ENCODE measurements around the gene AGBL3. TPM values are rescaled to one million over a fixed set of nuclear protein-coding genes. Genes with fewer than 3 reads are reported as not detected.

AGBL3 gene
- total and polyA plus RNA-seq, 4 donors = 0.67 to 3.1 (median 1.8) TPM

DNA sequence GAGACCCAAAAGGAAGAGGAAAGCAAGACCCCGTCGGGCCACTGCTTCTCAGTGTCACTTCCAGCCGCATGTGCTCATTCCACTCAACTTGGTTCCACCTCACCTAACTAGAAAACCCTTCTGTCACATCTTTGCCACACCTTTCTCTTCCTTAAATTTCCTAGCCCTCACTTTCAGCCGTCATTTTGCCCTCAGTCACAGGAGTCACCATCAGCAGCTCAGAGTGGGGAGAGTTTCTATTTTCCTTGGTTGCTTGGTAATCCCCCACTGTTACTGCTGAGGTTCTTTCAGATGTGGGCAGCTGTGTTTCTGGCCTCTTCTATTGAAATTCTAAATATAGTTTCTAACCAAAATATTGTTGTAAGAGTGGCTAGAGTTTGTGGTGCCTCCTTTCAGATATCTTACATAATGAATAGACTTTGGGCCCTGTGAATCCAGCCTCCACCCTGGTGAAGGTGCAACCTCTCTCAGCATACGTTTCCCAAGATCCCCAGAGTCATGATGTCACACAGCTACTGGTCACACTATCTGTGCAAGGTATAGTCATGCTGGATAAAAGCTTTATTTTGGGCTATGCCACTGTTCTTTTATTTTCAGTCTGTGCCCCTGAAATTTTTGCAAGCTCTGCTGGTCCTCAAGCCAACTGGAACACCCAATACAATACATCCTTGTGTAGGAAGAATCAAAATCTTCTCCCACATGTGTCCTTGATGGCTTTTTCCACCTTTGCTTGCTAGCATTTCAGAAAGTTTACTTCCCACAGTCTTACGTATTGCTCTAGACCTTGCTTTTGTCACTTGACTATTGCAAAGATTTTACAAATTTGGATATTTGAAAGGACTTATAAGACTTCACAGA is 9.2 kb downstream of the AGBL3 start:
- DNase-seq (ENCODE audit: low spot score) = no peak
- Histone ChIP-seq H3K36me3 (ENCODE audit: control insufficient read depth in 4 of 4, insufficient read depth in 3 of 4, low read depth in 1 of 4, low read length in 3 of 4) (peaks cover 0 to 8% (median 2%) of the 10 kb centered on the region in 4 donors), H3K9me3 (ENCODE audit: control insufficient read depth in 4 of 4, low read length in 3 of 4) (no peaks in the 10 kb centered on the region), H3K27me3 (ENCODE audit: control insufficient read depth in 4 of 4, insufficient read depth in 4 of 4, low read length in 3 of 4) (no peaks in the 10 kb centered on the region), H3K9ac (ENCODE audit: low read depth in 1 of 2, low read length in 2 of 2) (no peak overlapping the region), H3K4me1 (ENCODE audit: control insufficient read depth in 4 of 4, insufficient read depth in 4 of 4, low read length in 3 of 4) (peaks cover 3 to 31% (median 18%) of the 10 kb centered on the region in 4 donors), H3K4me3 (ENCODE audit: low read depth in 1 of 3, low read length in 3 of 3) (no peak overlapping the region), H3K27ac (ENCODE audit: low read depth in 1 of 2, low read length in 2 of 2) (no peak overlapping the region)
- peak; percentile 10 to 24 for TF ChIP-seq HNF4A (conservative IDR thresholded peaks at IDR 0.05)
- no peak for TF ChIP-seq GABPA (IDR thresholded peaks at IDR 0.05 in 1 of 2, conservative IDR thresholded peaks at IDR 0.05 in 1 of 2)
- WGBS = 65% methylated on average over 6 of the region's 6 CpGs

GRCh38 chr7:134996097-134996550 is 9.8 kb downstream of the AGBL3 start:
- DNase-seq (ENCODE audit: low spot score) = no peak
- H3K27ac ChIP-seq (ENCODE audit: low read depth in 1 of 2, low read length in 2 of 2) = no peak overlapping the region
- TF ChIP-seq, protein P1, sequence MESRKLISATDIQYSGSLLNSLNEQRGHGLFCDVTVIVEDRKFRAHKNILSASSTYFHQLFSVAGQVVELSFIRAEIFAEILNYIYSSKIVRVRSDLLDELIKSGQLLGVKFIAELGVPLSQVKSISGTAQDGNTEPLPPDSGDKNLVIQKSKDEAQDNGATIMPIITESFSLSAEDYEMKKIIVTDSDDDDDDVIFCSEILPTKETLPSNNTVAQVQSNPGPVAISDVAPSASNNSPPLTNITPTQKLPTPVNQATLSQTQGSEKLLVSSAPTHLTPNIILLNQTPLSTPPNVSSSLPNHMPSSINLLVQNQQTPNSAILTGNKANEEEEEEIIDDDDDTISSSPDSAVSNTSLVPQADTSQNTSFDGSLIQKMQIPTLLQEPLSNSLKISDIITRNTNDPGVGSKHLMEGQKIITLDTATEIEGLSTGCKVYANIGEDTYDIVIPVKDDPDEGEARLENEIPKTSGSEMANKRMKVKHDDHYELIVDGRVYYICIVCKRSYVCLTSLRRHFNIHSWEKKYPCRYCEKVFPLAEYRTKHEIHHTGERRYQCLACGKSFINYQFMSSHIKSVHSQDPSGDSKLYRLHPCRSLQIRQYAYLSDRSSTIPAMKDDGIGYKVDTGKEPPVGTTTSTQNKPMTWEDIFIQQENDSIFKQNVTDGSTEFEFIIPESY (IDR thresholded peaks at IDR 0.05) = no peak
- TF ChIP-seq NR2F2 (IDR thresholded peaks at IDR 0.05) (no peak), YY1 (IDR thresholded peaks at IDR 0.05) (no peak), TAF1 (conservative IDR thresholded peaks at IDR 0.05) (no peak), FOXA2 (IDR thresholded peaks at IDR 0.05) (no peak)
- TF ChIP-seq, protein P2, sequence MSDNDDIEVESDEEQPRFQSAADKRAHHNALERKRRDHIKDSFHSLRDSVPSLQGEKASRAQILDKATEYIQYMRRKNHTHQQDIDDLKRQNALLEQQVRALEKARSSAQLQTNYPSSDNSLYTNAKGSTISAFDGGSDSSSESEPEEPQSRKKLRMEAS (IDR thresholded peaks at IDR 0.05) = no peak
- TF ChIP-seq, protein P3, sequence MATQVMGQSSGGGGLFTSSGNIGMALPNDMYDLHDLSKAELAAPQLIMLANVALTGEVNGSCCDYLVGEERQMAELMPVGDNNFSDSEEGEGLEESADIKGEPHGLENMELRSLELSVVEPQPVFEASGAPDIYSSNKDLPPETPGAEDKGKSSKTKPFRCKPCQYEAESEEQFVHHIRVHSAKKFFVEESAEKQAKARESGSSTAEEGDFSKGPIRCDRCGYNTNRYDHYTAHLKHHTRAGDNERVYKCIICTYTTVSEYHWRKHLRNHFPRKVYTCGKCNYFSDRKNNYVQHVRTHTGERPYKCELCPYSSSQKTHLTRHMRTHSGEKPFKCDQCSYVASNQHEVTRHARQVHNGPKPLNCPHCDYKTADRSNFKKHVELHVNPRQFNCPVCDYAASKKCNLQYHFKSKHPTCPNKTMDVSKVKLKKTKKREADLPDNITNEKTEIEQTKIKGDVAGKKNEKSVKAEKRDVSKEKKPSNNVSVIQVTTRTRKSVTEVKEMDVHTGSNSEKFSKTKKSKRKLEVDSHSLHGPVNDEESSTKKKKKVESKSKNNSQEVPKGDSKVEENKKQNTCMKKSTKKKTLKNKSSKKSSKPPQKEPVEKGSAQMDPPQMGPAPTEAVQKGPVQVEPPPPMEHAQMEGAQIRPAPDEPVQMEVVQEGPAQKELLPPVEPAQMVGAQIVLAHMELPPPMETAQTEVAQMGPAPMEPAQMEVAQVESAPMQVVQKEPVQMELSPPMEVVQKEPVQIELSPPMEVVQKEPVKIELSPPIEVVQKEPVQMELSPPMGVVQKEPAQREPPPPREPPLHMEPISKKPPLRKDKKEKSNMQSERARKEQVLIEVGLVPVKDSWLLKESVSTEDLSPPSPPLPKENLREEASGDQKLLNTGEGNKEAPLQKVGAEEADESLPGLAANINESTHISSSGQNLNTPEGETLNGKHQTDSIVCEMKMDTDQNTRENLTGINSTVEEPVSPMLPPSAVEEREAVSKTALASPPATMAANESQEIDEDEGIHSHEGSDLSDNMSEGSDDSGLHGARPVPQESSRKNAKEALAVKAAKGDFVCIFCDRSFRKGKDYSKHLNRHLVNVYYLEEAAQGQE (IDR thresholded peaks at IDR 0.05) = peak; percentile 19
- TF ChIP-seq, protein P4, sequence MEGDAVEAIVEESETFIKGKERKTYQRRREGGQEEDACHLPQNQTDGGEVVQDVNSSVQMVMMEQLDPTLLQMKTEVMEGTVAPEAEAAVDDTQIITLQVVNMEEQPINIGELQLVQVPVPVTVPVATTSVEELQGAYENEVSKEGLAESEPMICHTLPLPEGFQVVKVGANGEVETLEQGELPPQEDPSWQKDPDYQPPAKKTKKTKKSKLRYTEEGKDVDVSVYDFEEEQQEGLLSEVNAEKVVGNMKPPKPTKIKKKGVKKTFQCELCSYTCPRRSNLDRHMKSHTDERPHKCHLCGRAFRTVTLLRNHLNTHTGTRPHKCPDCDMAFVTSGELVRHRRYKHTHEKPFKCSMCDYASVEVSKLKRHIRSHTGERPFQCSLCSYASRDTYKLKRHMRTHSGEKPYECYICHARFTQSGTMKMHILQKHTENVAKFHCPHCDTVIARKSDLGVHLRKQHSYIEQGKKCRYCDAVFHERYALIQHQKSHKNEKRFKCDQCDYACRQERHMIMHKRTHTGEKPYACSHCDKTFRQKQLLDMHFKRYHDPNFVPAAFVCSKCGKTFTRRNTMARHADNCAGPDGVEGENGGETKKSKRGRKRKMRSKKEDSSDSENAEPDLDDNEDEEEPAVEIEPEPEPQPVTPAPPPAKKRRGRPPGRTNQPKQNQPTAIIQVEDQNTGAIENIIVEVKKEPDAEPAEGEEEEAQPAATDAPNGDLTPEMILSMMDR (IDR thresholded peaks at IDR 0.05; ENCODE audit: low read depth, low read length, missing input control) = no peak
- H3K4me3 ChIP-seq (ENCODE audit: low read depth in 1 of 3, low read length in 3 of 3) = no peak overlapping the region
- no peaks in the 10 kb centered on the region for H3K27me3 ChIP-seq (ENCODE audit: control insufficient read depth in 4 of 4, insufficient read depth in 4 of 4, low read length in 3 of 4)
- 69% methylated on average over 2 of the region's 2 CpGs for WGBS
- no peak overlapping the region for H3K9ac ChIP-seq (ENCODE audit: low read depth in 1 of 2, low read length in 2 of 2)
- H3K9me3 ChIP-seq (ENCODE audit: control insufficient read depth in 4 of 4, low read length in 3 of 4) = no peaks in the 10 kb centered on the region
- peaks cover 0 to 8% (median 2%) of the 10 kb centered on the region in 4 donors for H3K36me3 ChIP-seq (ENCODE audit: control insufficient read depth in 4 of 4, insufficient read depth in 3 of 4, low read depth in 1 of 4, low read length in 3 of 4)
- H3K4me1 ChIP-seq (ENCODE audit: control insufficient read depth in 4 of 4, insufficient read depth in 4 of 4, low read length in 3 of 4) = peaks cover 3 to 31% (median 17%) of the 10 kb centered on the region in 4 donors

Data from liver (tissue), 9 donors.